H9 (cell line): ENCODE measurements around the gene RASGRP4. TPM values are rescaled to one million over a fixed set of nuclear protein-coding genes. Genes with fewer than 3 reads are reported as not detected.

Experiments
- DNase-seq: peaks from one replicate; pipeline ENCODE4 v3.0.0-alpha.2; 2017
- H2AFZ ChIP-seq: one replicate; pipeline ENCODE4 v1.6.1; 2013; ENCODE audit warnings: mild to moderate bottlenecking, low read length, control low read depth, moderate library complexity
- H2AK5ac ChIP-seq: 2 replicates; pipeline ENCODE4 v1.6.1; 2013; ENCODE audit warnings: low read length, control low read depth, mixed read lengths; ENCODE audit not compliant: insufficient read length
- H2BK120ac ChIP-seq: one replicate; pipeline ENCODE4 v1.6.1; 2013; ENCODE audit warnings: low read depth, mild to moderate bottlenecking, low read length, control low read depth, inconsistent platforms; ENCODE audit not compliant: poor library complexity, severe bottlenecking
- H2BK12ac ChIP-seq: 2 replicates; pipeline ENCODE4 v1.6.1; 2013; ENCODE audit warnings: low read length, control low read depth, mixed read lengths, low read depth; ENCODE audit not compliant: insufficient read length
- H2BK15ac ChIP-seq: 2 replicates; pipeline ENCODE4 v1.6.1; 2013; ENCODE audit warnings: low read depth, low read length, control low read depth
- H2BK20ac ChIP-seq: one replicate; pipeline ENCODE4 v1.6.1; 2013; ENCODE audit warnings: low read depth, mild to moderate bottlenecking, low read length, control low read depth, inconsistent platforms; ENCODE audit not compliant: poor library complexity, severe bottlenecking
- H2BK5ac ChIP-seq: 2 replicates; pipeline ENCODE4 v1.6.1; 2013; ENCODE audit warnings: low read length, control low read depth, mixed read lengths; ENCODE audit not compliant: insufficient read length
- H3K14ac ChIP-seq: 2 replicates; pipeline ENCODE4 v1.6.1; 2013; ENCODE audit warnings: low read length, control low read depth; ENCODE audit not compliant: insufficient read depth
- H3K18ac ChIP-seq: 2 replicates; pipeline ENCODE4 v1.6.1; 2013; ENCODE audit warnings: low read depth, mild to moderate bottlenecking, mixed read lengths, low read length, control low read depth; ENCODE audit not compliant: insufficient read length
- H3K23ac ChIP-seq: 2 replicates; pipeline ENCODE4 v1.6.1; 2013; ENCODE audit warnings: low read length, control low read depth, mixed read lengths, low read depth; ENCODE audit not compliant: insufficient read length
- H3K23me2 ChIP-seq: 2 replicates; pipeline ENCODE4 v1.6.1; 2013; ENCODE audit warnings: low read depth, mild to moderate bottlenecking, mixed read lengths, low read length, control low read depth; ENCODE audit not compliant: insufficient read length, poor library complexity, severe bottlenecking
- H3K27ac ChIP-seq: 2 replicates; pipeline ENCODE4 v1.5.1; 2013; ENCODE audit warnings: low read length, control low read depth, mixed read lengths, low read depth; ENCODE audit not compliant: insufficient read length
- H3K27me3 ChIP-seq: 2 replicates; pipeline ENCODE4 v1.6.1; 2013; ENCODE audit warnings: low read length, control low read depth, inconsistent platforms; ENCODE audit not compliant: insufficient read depth
- H3K4ac ChIP-seq: 2 replicates; pipeline ENCODE4 v1.6.1; 2013; ENCODE audit warnings: low read depth, mild to moderate bottlenecking, control low read depth, inconsistent platforms, low read length, moderate library complexity
- H3K4me1 ChIP-seq: 2 replicates; pipeline ENCODE4 v1.6.1; 2013; ENCODE audit warnings: low read length, control low read depth, inconsistent platforms; ENCODE audit not compliant: insufficient read depth
- H3K4me2 ChIP-seq: 2 replicates; pipeline ENCODE4 v1.6.1; 2013; ENCODE audit warnings: low read length, control low read depth, mixed read lengths; ENCODE audit not compliant: insufficient read length, insufficient read depth
- H3K56ac ChIP-seq: 2 replicates; pipeline ENCODE4 v1.6.1; 2013; ENCODE audit warnings: low read depth, mild to moderate bottlenecking, mixed read lengths, low read length, control low read depth; ENCODE audit not compliant: insufficient read length
- H3K79me1 ChIP-seq: 2 replicates; pipeline ENCODE4 v1.6.1; 2013; ENCODE audit warnings: low read depth, mild to moderate bottlenecking, moderate library complexity, low read length, control low read depth, inconsistent platforms; ENCODE audit not compliant: insufficient read depth, poor library complexity, severe bottlenecking
- H3K79me2 ChIP-seq: 2 replicates; pipeline ENCODE4 v1.6.1; 2013; ENCODE audit warnings: low read length, control low read depth, inconsistent platforms; ENCODE audit not compliant: insufficient read depth
- H3K9ac ChIP-seq: 2 replicates; pipeline ENCODE4 v1.6.1; 2013; ENCODE audit warnings: low read length, control low read depth, mixed read lengths; ENCODE audit not compliant: insufficient read length; ENCODE audit errors: extremely low read depth
- H3K9me3 ChIP-seq: one replicate; pipeline ENCODE4 v1.6.1; 2013; ENCODE audit warnings: low read depth, low read length, inconsistent platforms; ENCODE audit not compliant: control insufficient read depth
- H3T11ph ChIP-seq: one replicate; pipeline ENCODE4 v1.6.1; 2013; ENCODE audit warnings: mild to moderate bottlenecking, low read length, control low read depth, inconsistent platforms
- H4K20me1 ChIP-seq: one replicate; pipeline ENCODE4 v1.6.1; 2013; ENCODE audit not compliant: control insufficient read depth, insufficient read length, insufficient read depth
- H4K5ac ChIP-seq: 2 replicates; pipeline ENCODE4 v1.6.1; 2013; ENCODE audit warnings: low read depth, mild to moderate bottlenecking, mixed read lengths, low read length, control low read depth; ENCODE audit not compliant: insufficient read length
- H4K8ac ChIP-seq: replicated peaks from 2 replicates; pipeline ENCODE4 v1.6.1; 2013; ENCODE audit warnings: low read length, control low read depth, mixed read lengths, low read depth; ENCODE audit not compliant: insufficient read length
- H4K91ac ChIP-seq: 2 replicates; pipeline ENCODE4 v1.6.1; 2013; ENCODE audit warnings: low read depth, mild to moderate bottlenecking, moderate library complexity, mixed read lengths, low read length, control low read depth; ENCODE audit not compliant: insufficient read length
- H3K27ac Mint-ChIP-seq, 3 experiments: 2 replicates in 2 of 3; 3 replicates in 1 of 3; pipeline ENCODE4 v1.8.0; 2020 to 2021; ENCODE audit warnings: mixed read lengths in 3 of 3, mild to moderate bottlenecking in 1 of 3, moderate library complexity in 1 of 3
- H3K27me3 Mint-ChIP-seq: 2 replicates; pipeline ENCODE4 v1.8.0; 2021; ENCODE audit warnings: low read depth, mild to moderate bottlenecking, moderate library complexity, mixed read lengths
- H3K36me3 Mint-ChIP-seq, 3 experiments: 2 replicates in 2 of 3; 3 replicates in 1 of 3; pipeline ENCODE4 v1.8.0; 2020 to 2021; ENCODE audit warnings: low read depth in 3 of 3, mixed read lengths in 3 of 3; ENCODE audit not compliant: insufficient read depth in 1 of 3
- H3K4me1 Mint-ChIP-seq, 2 experiments: 2 replicates each; pipeline ENCODE4 v1.8.0; 2020; ENCODE audit warnings: mixed read lengths in 2 of 2
- H3K4me3 Mint-ChIP-seq, 2 experiments: 2 replicates in 1 of 2; 3 replicates in 1 of 2; pipeline ENCODE4 v1.8.0; 2020 to 2021; ENCODE audit warnings: mild to moderate bottlenecking in 2 of 2, mixed read lengths in 2 of 2, moderate library complexity in 1 of 2
- H3K9me3 Mint-ChIP-seq, 2 experiments: 2 replicates in 1 of 2; 3 replicates in 1 of 2; pipeline ENCODE4 v1.8.0; 2020; ENCODE audit warnings: mild to moderate bottlenecking in 2 of 2, mixed read lengths in 2 of 2, moderate library complexity in 1 of 2
- CTCF ChIP-seq: fragments of 200-600 bp; sonication (generic); conservative IDR thresholded peaks from 3 replicates; pipeline ENCODE4 v1.8.0; 2021; ENCODE audit warnings: antibody characterized with exemption, mild to moderate bottlenecking
- WGBS: extraction: QIAGEN DNeasy Blood & Tissue Kit; methylation state at CpG from one replicate; pipeline ENCODE4 v1.1.7; 2013; ENCODE audit warnings: missing lambda C conversion rate, low lambda C conversion rate, mixed read lengths; ENCODE audit not compliant: insufficient read length; ENCODE audit errors: extremely low coverage; 5-methylcytosine and 5-hydroxymethylcytosine counted together
- total RNA-seq: library from RNA; stranded (reverse); gene quantifications from 2 replicates; pipeline ENCODE4 v1.2.1, GENCODE V29; 2021

Gene RASGRP4
- total RNA-seq, 1 experiment from 2014 or later, result 0.28 TPM

DNA sequence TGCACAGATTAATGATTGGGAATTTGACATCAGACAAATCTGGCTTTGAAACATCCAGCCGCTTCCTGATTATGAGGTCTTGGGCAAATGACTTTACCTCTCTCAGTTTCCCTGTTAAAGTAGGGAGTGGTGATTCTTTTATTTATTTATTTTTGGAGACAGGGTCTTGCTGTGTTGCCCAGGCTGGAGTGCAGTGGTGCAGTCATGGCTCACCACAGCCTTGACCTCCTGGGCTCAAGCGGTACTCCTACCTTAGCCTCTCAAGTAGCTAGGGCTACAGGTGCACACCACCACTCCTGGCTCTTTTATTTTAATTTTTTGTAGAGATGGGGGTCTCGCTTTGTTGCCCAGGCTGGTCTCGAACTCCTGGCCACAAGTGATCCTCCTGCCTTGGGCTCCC, 49.0 kb downstream of the RASGRP4 start:
- H3K9ac ChIP-seq, result no peak overlapping the region
- WGBS, result no CpG with 5 or more reads among the region's 4 CpGs

More for the DNA sequence above, 49.0 kb downstream of the RASGRP4 start:
- Mint-ChIP-seq H3K4me1 (peaks cover 14 to 18% of the 10 kb centered on the region in 2 experiments), H3K36me3 (peaks cover 27 to 46% (median 37%) of the 10 kb centered on the region in 3 experiments; a peak in 6 of 7 replicates), H3K27ac (no peak overlapping the region), H3K4me3 (0 out of 5 replicates have a peak overlapping the region, but pooled peaks of 1 of the 2 experiments have one; percentile 99), H3K27me3 (peaks cover 7% of the 10 kb centered on the region), H3K9me3 (no peaks in the 10 kb centered on the region)
- Histone ChIP-seq H4K91ac (no peak overlapping the region), H3K23me2 (peaks cover 12% of the 10 kb centered on the region), H4K8ac (no peak overlapping the region), H3K23ac (no peak overlapping the region), H3K79me2 (peaks cover 16% of the 10 kb centered on the region; the same call in 1 of the 2 replicates), H2BK15ac (no peak overlapping the region), H2BK12ac (no peak overlapping the region), H3K4me2 (no peak overlapping the region), H3K27me3 (no peaks in the 10 kb centered on the region), H3K56ac (no peak overlapping the region), H3K4ac (no peak overlapping the region), H3K27ac (no peak overlapping the region), H3K4me1 (no peaks in the 10 kb centered on the region), H2BK20ac (no peak overlapping the region), H3K9me3 (no peaks in the 10 kb centered on the region), H3K79me1 (peaks cover 12% of the 10 kb centered on the region), H2BK5ac (no peak overlapping the region), H2AK5ac (no peak overlapping the region), H3K18ac (no peak overlapping the region), H3T11ph (no peak overlapping the region), H4K5ac (no peak overlapping the region), H4K20me1 (peaks cover 3% of the 10 kb centered on the region), H2AFZ (no peak overlapping the region), H2BK120ac (no peak overlapping the region), H3K14ac (no peak overlapping the region)
- DNase-seq, result no peak
- no peak for TF ChIP-seq CTCF
